ENCODE results near the gene DDX53.

GRCh38 chrX:23031600-23031999 lies 31.8 kb downstream of the DDX53 start:
- TF ChIP-seq CTCF (IDR thresholded peaks at IDR 0.05) (no peak), POLR2A (IDR thresholded peaks at IDR 0.05) (no peak), POLR2AphosphoS5 (IDR thresholded peaks at IDR 0.05) (no peak)

Data from breast epithelium (tissue), 3 donors.